Fibroblast of lung (primary cell): ENCODE data around the gene ZNF827. TPM values are rescaled to one million over a fixed set of nuclear protein-coding genes. Genes with fewer than 3 reads are reported as not detected.

Source experiments
- DNase-seq, 2 donors: peaks; one replicate each; pipeline versions ENCODE4 v3.0.0 to v3.0.0-alpha.2; 2010; ENCODE audit warnings: low read depth in 2 of 2
- H2AFZ ChIP-seq: 2 replicates; pipeline ENCODE4 v1.5.1; 2012; ENCODE audit warnings: low read length, control low read depth, inconsistent platforms
- H3K27ac ChIP-seq: 2 replicates; pipeline ENCODE4 v1.5.1; 2011; ENCODE audit warnings: low read length, control low read depth; ENCODE audit not compliant: insufficient read depth
- H3K27me3 ChIP-seq: 2 replicates; pipeline ENCODE4 v1.5.1; 2011; ENCODE audit warnings: mild to moderate bottlenecking, low read length; ENCODE audit not compliant: control insufficient read depth, insufficient read depth
- H3K36me3 ChIP-seq: 2 replicates; pipeline ENCODE4 v1.5.1; 2011; ENCODE audit warnings: low read length; ENCODE audit not compliant: control insufficient read depth, insufficient read depth
- H3K4me1 ChIP-seq: 2 replicates; pipeline ENCODE4 v1.5.1; 2011; ENCODE audit warnings: low read length; ENCODE audit not compliant: control insufficient read depth, insufficient read depth; ENCODE audit errors: extremely low read depth
- H3K4me2 ChIP-seq: 2 replicates; pipeline ENCODE4 v1.5.1; 2011; ENCODE audit warnings: low read length, control low read depth; ENCODE audit not compliant: insufficient read depth; ENCODE audit errors: extremely low read depth
- H3K4me3 ChIP-seq, 4 experiments: fragments of 200-600 bp in 1 of 4; sonication (generic) in 1 of 4; replicated peaks in 1 of 4; 2 replicates each; pipeline ENCODE4 v1.5.1; 2011 to 2016; ENCODE audit warnings: low read length in 4 of 4, low read depth in 3 of 4, mild to moderate bottlenecking in 3 of 4, control low read depth in 2 of 4, inconsistent platforms in 1 of 4, mixed read lengths in 1 of 4; ENCODE audit not compliant: insufficient read depth in 1 of 4; ENCODE audit errors: control extremely low read depth in 1 of 4
- H3K79me2 ChIP-seq: 2 replicates; pipeline ENCODE4 v1.5.1; 2012; ENCODE audit warnings: mild to moderate bottlenecking, low read length, inconsistent platforms; ENCODE audit not compliant: control insufficient read depth, insufficient read depth
- H3K9ac ChIP-seq: 2 replicates; pipeline ENCODE4 v1.5.1; 2011; ENCODE audit warnings: mild to moderate bottlenecking, low read length, control low read depth; ENCODE audit not compliant: insufficient read depth
- H3K9me3 ChIP-seq: 2 replicates; pipeline ENCODE4 v1.5.1; 2012; ENCODE audit warnings: low read depth, low read length; ENCODE audit not compliant: control insufficient read depth, insufficient read depth
- H4K20me1 ChIP-seq: 2 replicates; pipeline ENCODE4 v1.5.1; 2011; ENCODE audit warnings: low read length; ENCODE audit not compliant: control insufficient read depth, insufficient read depth; ENCODE audit errors: extremely low read depth
- CTCF ChIP-seq, 2 donors: IDR thresholded peaks in 1 of 2; conservative IDR thresholded peaks in 1 of 2; 1 replicate in 1 of 2; 2 replicates in 1 of 2; pipeline ENCODE4 v1.5.1; 2011 to 2012; ENCODE audit warnings: low read length in 2 of 2, control low read depth in 1 of 2, inconsistent platforms in 1 of 2, low read depth in 1 of 2, mild to moderate bottlenecking in 1 of 2
- EZH2 ChIP-seq: IDR thresholded peaks from 2 replicates; pipeline ENCODE4 v1.5.1; 2012; ENCODE audit warnings: low read length, control low read depth, mild to moderate bottlenecking; ENCODE audit errors: missing control alignments
- polyA plus RNA-seq, 2 donors: library from polyadenylated mRNA; depleted of rRNA in 1 of 2; stranded (reverse) in 1 of 2; unstranded in 1 of 2; fragments of >200 nt; gene quantifications; 2 replicates each; pipeline ENCODE4 v1.2.1, GENCODE V29; 2011 to 2012; ENCODE audit warnings: missing spikeins in 1 of 2
- total RNA-seq: library from RNA; depleted of rRNA; stranded (reverse); fragments of >200 nt; gene quantifications from 2 replicates; pipeline ENCODE4 v1.2.1, GENCODE V29; 2014

The ZNF827 gene
- total and polyA plus RNA-seq, 2 donors (not counting 1 experiment from before 2014, with no cell fraction given) = 5.8 to 7.1 TPM

GRCh38 chr4:145797278-145797677, 141.3 kb downstream of the ZNF827 start:
- no peaks in the 10 kb centered on the region for H3K27me3 ChIP-seq
- H3K27ac ChIP-seq = no peak overlapping the region
- H2AFZ ChIP-seq = no peak overlapping the region
- no peak for DNase-seq
- H3K4me2 ChIP-seq = no peak overlapping the region
- H3K9me3 ChIP-seq = no peaks in the 10 kb centered on the region
- no peak overlapping the region for H3K4me3 ChIP-seq
- H3K79me2 ChIP-seq = no peaks in the 10 kb centered on the region
- no peaks in the 10 kb centered on the region for H3K36me3 ChIP-seq
- TF ChIP-seq EZH2 (no peak), CTCF (conservative IDR thresholded peaks at IDR 0.05 in 1 of 2, IDR thresholded peaks at IDR 0.05 in 1 of 2; ENCODE audit: low read depth in 1 of 2, low read length in 2 of 2) (no peak)
- H4K20me1 ChIP-seq = no peaks in the 10 kb centered on the region
- H3K9ac ChIP-seq = no peak overlapping the region
- H3K4me1 ChIP-seq = no peaks in the 10 kb centered on the region

GRCh38 chr4:145796346-145796745, 142.3 kb downstream of the ZNF827 start:
- no peak overlapping the region for H3K9ac ChIP-seq
- H4K20me1 ChIP-seq = no peaks in the 10 kb centered on the region
- H3K4me1 ChIP-seq = no peaks in the 10 kb centered on the region
- H3K36me3 ChIP-seq = no peaks in the 10 kb centered on the region
- H3K9me3 ChIP-seq = no peaks in the 10 kb centered on the region
- H2AFZ ChIP-seq = no peak overlapping the region
- H3K27ac ChIP-seq = no peak overlapping the region
- DNase-seq = no peak
- no peak for TF ChIP-seq EZH2
- TF ChIP-seq CTCF (conservative IDR thresholded peaks at IDR 0.05 in 1 of 2, IDR thresholded peaks at IDR 0.05 in 1 of 2; ENCODE audit: low read depth in 1 of 2, low read length in 2 of 2) = no peak
- H3K27me3 ChIP-seq = no peaks in the 10 kb centered on the region
- H3K79me2 ChIP-seq = no peaks in the 10 kb centered on the region
- no peak overlapping the region for H3K4me2 ChIP-seq
- H3K4me3 ChIP-seq = no peak overlapping the region

- Histone ChIP-seq H4K20me1 (no peaks in the 10 kb centered on the region), H3K79me2 (no peaks in the 10 kb centered on the region), H3K27me3 (no peaks in the 10 kb centered on the region), H3K27ac (no peak overlapping the region), H3K4me1 (no peaks in the 10 kb centered on the region), H2AFZ (no peak overlapping the region), H3K4me2 (no peak overlapping the region), H3K4me3 (no peak overlapping the region), H3K36me3 (no peaks in the 10 kb centered on the region), H3K9me3 (no peaks in the 10 kb centered on the region), H3K9ac (no peak overlapping the region)
- DNase-seq = no peak
- TF ChIP-seq CTCF (conservative IDR thresholded peaks at IDR 0.05 in 1 of 2, IDR thresholded peaks at IDR 0.05 in 1 of 2; ENCODE audit: low read depth in 1 of 2, low read length in 2 of 2) (no peak), EZH2 (no peak)
Observed at GRCh38 chr4:145795521-145795920, 143.1 kb downstream of the ZNF827 start.
